Sigmoid colon (tissue), 4 donors: ENCODE results near the gene UNCX.

Experiments used
- CTCF ChIP-seq, 4 experiments: fragments of 450-650 bp in 3 of 4; fragments of 200-600 bp in 1 of 4; IDR thresholded peaks; one replicate each; pipeline ENCODE4 v1.5.1; 2016 to 2019; ENCODE audit warnings: antibody characterized with exemption in 4 of 4, mild to moderate bottlenecking in 3 of 4, moderate library complexity in 2 of 4
- POLR2AphosphoS5 ChIP-seq, 4 donors: sonication (generic); formaldehyde crosslinking; IDR thresholded peaks; one replicate each; pipeline ENCODE4 v1.6.1; 2017; ENCODE audit warnings: antibody characterized with exemption in 4 of 4

GRCh38 chr7:1249731-1250130, 17.1 kb downstream of the UNCX start:
- TF ChIP-seq POLR2AphosphoS5 (IDR thresholded peaks at IDR 0.05) (no peak), CTCF (IDR thresholded peaks at IDR 0.05) (no peak)
